Diencephalon (tissue), 1 donor: ENCODE data around the gene SMPD1. TPM values are rescaled to one million over a fixed set of nuclear protein-coding genes. Genes with fewer than 3 reads are reported as not detected.

ENCODE experiments used
- total RNA-seq: library from RNA; depleted of rRNA; stranded (reverse); fragments of >200 nt; gene quantifications from one replicate; pipeline ENCODE4 v1.2.3, GENCODE V29; 2014

Gene SMPD1
- total RNA-seq: 15.0 TPM

DNA sequence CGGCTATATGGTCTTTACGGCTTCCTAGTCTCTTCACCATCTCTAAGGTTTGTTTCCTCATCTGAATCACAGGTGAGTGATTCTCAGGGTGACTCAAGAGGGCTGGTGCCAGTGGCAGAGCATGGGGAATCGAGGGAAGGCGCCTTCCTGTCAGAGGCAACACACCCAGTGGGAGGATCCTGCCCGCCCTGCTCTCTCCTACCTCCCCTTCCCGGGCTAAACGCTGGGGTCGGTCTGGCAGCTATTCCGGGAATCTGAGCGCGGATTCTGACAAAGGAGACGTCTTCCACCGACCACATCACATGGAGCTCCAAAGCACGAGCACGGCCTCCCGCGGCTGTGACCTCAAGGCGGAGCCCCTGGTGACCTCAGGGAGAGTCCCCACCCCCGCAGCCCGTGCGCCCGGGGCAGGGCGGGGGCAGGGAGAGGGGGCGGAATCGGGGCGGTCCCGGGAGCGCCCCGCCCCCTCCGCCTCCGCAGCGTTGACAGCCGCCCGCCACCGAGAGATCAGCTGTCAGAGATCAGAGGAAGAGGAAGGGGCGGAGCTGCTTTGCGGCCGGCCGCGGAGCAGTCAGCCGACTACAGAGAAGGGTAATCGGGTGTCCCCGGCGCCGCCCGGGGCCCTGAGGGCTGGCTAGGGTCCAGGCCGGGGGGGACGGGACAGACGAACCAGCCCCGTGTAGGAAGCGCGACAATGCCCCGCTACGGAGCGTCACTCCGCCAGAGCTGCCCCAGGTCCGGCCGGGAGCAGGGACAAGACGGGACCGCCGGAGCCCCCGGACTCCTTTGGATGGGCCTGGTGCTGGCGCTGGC, at the start of gene SMPD1:
Gene SMPD1, plus strand, starts transcription at position 570 of the 813 bp plus-strand sequence. Its CDS starts 125 bp downstream, at position 695.

DNA sequence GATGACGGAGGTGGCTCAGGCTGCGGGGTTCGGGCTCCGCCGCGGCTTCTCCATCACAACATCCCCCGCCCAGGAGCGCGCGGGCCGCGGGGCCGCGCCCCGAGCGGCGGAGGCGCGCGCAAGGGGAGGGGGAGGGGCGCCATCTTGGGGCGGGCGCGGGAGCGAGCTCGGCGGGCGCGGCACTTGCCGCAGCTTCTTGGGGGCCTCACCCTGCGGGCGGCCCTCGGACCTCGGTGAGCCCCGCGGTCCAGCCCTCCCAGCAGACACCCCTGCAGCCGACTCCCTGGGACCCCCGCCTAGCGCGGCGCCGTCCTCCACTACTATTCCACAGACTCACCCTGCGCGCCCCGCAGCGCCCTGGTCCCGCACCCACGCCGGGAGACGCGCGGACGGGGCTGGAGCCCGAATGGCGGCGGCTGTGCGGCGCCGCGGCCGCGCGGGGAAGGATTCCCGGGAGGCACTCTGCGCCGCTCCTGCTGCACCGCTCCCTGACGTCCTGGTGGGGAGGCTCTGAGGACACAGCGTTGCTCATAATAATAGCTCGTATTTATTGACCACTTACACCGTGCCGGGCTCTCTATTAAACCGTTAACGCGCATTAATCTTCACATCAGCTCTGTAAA, 28.8 kb downstream of the SMPD1 start, which contains the start of gene APBB1:
Gene APBB1, minus strand, starts transcription at position 86 of the 623 bp plus-strand sequence. CDS start 7,747 bp downstream, outside the sequence.

DNA sequence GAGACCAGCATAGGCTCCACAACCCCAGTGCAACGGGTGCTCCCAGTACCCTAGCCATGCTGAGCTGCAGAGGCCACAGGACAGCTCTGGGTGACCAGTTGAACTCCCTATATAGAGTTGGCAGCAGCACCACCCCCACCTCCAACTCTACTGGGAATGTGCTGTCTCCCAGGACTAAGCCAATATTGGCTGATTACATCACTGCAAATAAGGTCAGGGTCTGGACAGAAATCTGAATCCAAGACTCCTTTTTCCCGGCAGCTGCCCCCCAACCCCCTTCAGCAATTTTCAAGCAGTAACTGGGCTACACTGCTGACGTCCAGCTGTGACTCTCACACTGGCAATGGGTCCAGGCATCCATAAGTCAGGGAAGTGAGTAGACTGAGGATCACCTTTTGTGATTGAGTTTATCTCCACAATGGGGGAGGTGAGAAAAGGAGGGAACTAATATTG, 50.7 kb downstream of the SMPD1 start, which contains the start of gene HPX:
Gene HPX, minus strand, starts transcription at position 82 of the 453 bp plus-strand sequence. Its CDS starts 24 bp downstream, at position 58.

Other genes starting within 250 kb of the SMPD1 start
- not detected for gene OR52B2, start 220.1 kb upstream of the SMPD1 start, total RNA-seq
- gene OR52W1, start 191.2 kb upstream of the SMPD1 start, total RNA-seq: not detected
- not detected for gene C11orf42, start 184.9 kb upstream of the SMPD1 start, total RNA-seq
- gene FHIP1B, start 155.8 kb upstream of the SMPD1 start, total RNA-seq: 16.1 TPM
- gene CNGA4, start 151.4 kb upstream of the SMPD1 start, total RNA-seq: 0.23 TPM
- 2.5 TPM for gene CCKBR, start 130.6 kb upstream of the SMPD1 start, total RNA-seq
- gene CAVIN3, start 70.0 kb upstream of the SMPD1 start, total RNA-seq: 2.5 TPM
- gene APBB1, start 28.6 kb downstream of the SMPD1 start, total RNA-seq: 266 TPM
- 2.1 TPM for gene HPX, start 50.5 kb downstream of the SMPD1 start, total RNA-seq
- 48.4 TPM for gene TRIM3, start 83.5 kb downstream of the SMPD1 start, total RNA-seq
- 37.6 TPM for gene ARFIP2, start 90.9 kb downstream of the SMPD1 start, total RNA-seq
- 27.2 TPM for gene TIMM10B, start 91.0 kb downstream of the SMPD1 start, total RNA-seq
- 6.5 TPM for gene DNHD1, start 106.8 kb downstream of the SMPD1 start, total RNA-seq
- 13.1 TPM for gene RRP8, start 213.1 kb downstream of the SMPD1 start, total RNA-seq
- gene ILK, start 213.3 kb downstream of the SMPD1 start, total RNA-seq: 51.2 TPM
- 14.8 TPM for gene TAF10, start 221.7 kb downstream of the SMPD1 start, total RNA-seq
- 16.8 TPM for gene TPP1, start 228.9 kb downstream of the SMPD1 start, total RNA-seq